IMR-90 (cell line): ENCODE results near the gene KCNMA1. TPM values are rescaled to one million over a fixed set of nuclear protein-coding genes. Genes with fewer than 3 reads are reported as not detected.

Source experiments
- ATAC-seq: fragments of 200-7000 bp; cut with Tn5 transposase; 2 replicates; pipeline ENCODE4 v1.9.1; 2020; ENCODE audit warnings: low read depth, mild to moderate bottlenecking, moderate library complexity
- BruUV-seq: library from RNA; stranded (reverse); fragments of 400-500 nt; replicated peaks from 2 replicates; lab custom pipeline; 2021; lab: Mats Ljungman, UMichigan
- CTCF ChIA-PET: fragments of 300-600 bp; formaldehyde crosslinking; extraction: SDS; loops from one replicate; lab custom pipeline; 2021; ENCODE audit warnings: antibody characterized with exemption; lab: Yijun Ruan, JAX
- POLR2A ChIA-PET: fragments of 300-600 bp; sonication (Branson Sonifier 250); formaldehyde crosslinking; loops from one replicate; lab custom pipeline; 2022; ENCODE audit warnings: antibody characterized with exemption; ENCODE audit not compliant: unreplicated experiment; lab: Charles Lee
- DNase-seq: peaks from one replicate; pipeline ENCODE4 v3.0.0; 2013
- H2AFZ ChIP-seq: replicated peaks from 2 replicates; pipeline ENCODE3; 2013; ENCODE audit warnings: low read length, mild to moderate bottlenecking; ENCODE audit not compliant: poor library complexity
- H2AK5ac ChIP-seq: 2 replicates; pipeline ENCODE4 v1.6.1; 2013; ENCODE audit warnings: low read depth, low read length, inconsistent platforms
- H2AK9ac ChIP-seq: replicated peaks from 2 replicates; pipeline ENCODE3; 2013; ENCODE audit warnings: mild to moderate bottlenecking, low read depth, low read length, moderate library complexity; ENCODE audit not compliant: poor library complexity
- H2BK120ac ChIP-seq: 2 replicates; pipeline ENCODE4 v1.6.1; 2013; ENCODE audit warnings: low read depth, low read length, inconsistent platforms
- H2BK15ac ChIP-seq: 3 replicates; pipeline ENCODE4 v1.6.1; 2013; ENCODE audit warnings: low read depth, low read length, inconsistent platforms
- H2BK20ac ChIP-seq: 2 replicates; pipeline ENCODE4 v1.6.1; 2013; ENCODE audit warnings: low read depth, mild to moderate bottlenecking, inconsistent platforms, low read length, moderate library complexity
- H2BK5ac ChIP-seq: 2 replicates; pipeline ENCODE4 v1.6.1; 2013; ENCODE audit warnings: mild to moderate bottlenecking, low read depth, low read length, inconsistent platforms; ENCODE audit not compliant: poor library complexity, severe bottlenecking
- H3K14ac ChIP-seq: replicated peaks from 2 replicates; pipeline ENCODE4 v1.6.1; 2013; ENCODE audit warnings: low read depth, low read length, inconsistent platforms
- H3K18ac ChIP-seq: 2 replicates; pipeline ENCODE4 v1.6.1; 2013; ENCODE audit warnings: low read depth, low read length, control low read depth
- H3K23ac ChIP-seq: 2 replicates; pipeline ENCODE4 v1.6.1; 2013; ENCODE audit warnings: low read depth, low read length, inconsistent platforms
- H3K27ac ChIP-seq: 2 replicates; pipeline ENCODE4 v1.5.1; 2013; ENCODE audit warnings: mild to moderate bottlenecking, control low read depth, low read length; ENCODE audit not compliant: insufficient read depth
- H3K27me3 ChIP-seq: 2 replicates; pipeline ENCODE4 v1.6.1; 2013; ENCODE audit warnings: low read length; ENCODE audit not compliant: control insufficient read depth, insufficient read depth
- H3K36me3 ChIP-seq: 2 replicates; pipeline ENCODE4 v1.6.1; 2013; ENCODE audit warnings: low read length, mixed read lengths; ENCODE audit not compliant: control insufficient read depth, insufficient read depth
- H3K4ac ChIP-seq: 2 replicates; pipeline ENCODE4 v1.6.1; 2013; ENCODE audit warnings: low read depth, low read length, inconsistent platforms
- H3K4me1 ChIP-seq: 2 replicates; pipeline ENCODE4 v1.6.1; 2013; ENCODE audit warnings: low read length, mixed read lengths; ENCODE audit not compliant: control insufficient read depth, insufficient read depth
- H3K4me2 ChIP-seq: 2 replicates; pipeline ENCODE4 v1.6.1; 2013; ENCODE audit warnings: low read depth, mild to moderate bottlenecking, control low read depth, low read length, moderate library complexity
- H3K4me3 ChIP-seq: 2 replicates; pipeline ENCODE4 v1.5.1; 2013; ENCODE audit warnings: low read depth, mild to moderate bottlenecking, control low read depth, low read length, moderate library complexity; ENCODE audit not compliant: insufficient read depth
- H3K56ac ChIP-seq: 2 replicates; pipeline ENCODE4 v1.6.1; 2013; ENCODE audit warnings: low read length, inconsistent platforms; ENCODE audit not compliant: insufficient read depth; ENCODE audit errors: extremely low read depth
- H3K79me1 ChIP-seq, 2 experiments: 2 replicates each; pipeline ENCODE4 v1.6.1; 2013; ENCODE audit warnings: low read length in 2 of 2, inconsistent platforms in 1 of 2, low read depth in 1 of 2
- H3K9ac ChIP-seq: 2 replicates; pipeline ENCODE4 v1.6.1; 2013; ENCODE audit warnings: low read depth, low read length, control low read depth
- H3K9me1 ChIP-seq: 2 replicates; pipeline ENCODE4 v1.6.1; 2013; ENCODE audit warnings: low read length, inconsistent platforms; ENCODE audit not compliant: insufficient read depth
- H3K9me3 ChIP-seq: 2 replicates; pipeline ENCODE4 v1.6.1; 2013; ENCODE audit warnings: low read length; ENCODE audit not compliant: control insufficient read depth, insufficient read depth
- H4K20me1 ChIP-seq: 2 replicates; pipeline ENCODE4 v1.6.1; 2013; ENCODE audit warnings: low read length, inconsistent platforms; ENCODE audit not compliant: insufficient read depth
- H4K5ac ChIP-seq: 2 replicates; pipeline ENCODE4 v1.6.1; 2013; ENCODE audit warnings: mild to moderate bottlenecking, low read depth, low read length, control low read depth
- H4K8ac ChIP-seq, 2 experiments: 2 replicates each; pipeline ENCODE4 v1.6.1; 2013; ENCODE audit warnings: low read depth in 2 of 2, low read length in 2 of 2, control low read depth in 1 of 2, inconsistent platforms in 1 of 2
- H4K91ac ChIP-seq: 2 replicates; pipeline ENCODE4 v1.6.1; 2013; ENCODE audit warnings: low read depth, low read length, inconsistent platforms; ENCODE audit not compliant: insufficient read depth
- BHLHE40 ChIP-seq: fragments of 150-350 bp; IDR thresholded peaks from 2 replicates; pipeline ENCODE4 v1.6.1; 2016; ENCODE audit warnings: mild to moderate bottlenecking, low read depth, low read length
- CHD1 ChIP-seq: IDR thresholded peaks from 2 replicates; pipeline ENCODE4 v1.6.1; 2012; ENCODE audit warnings: low read depth, low read length, improper control_type of control experiment
- FOS ChIP-seq: fragments of 150-350 bp; IDR thresholded peaks from 2 replicates; pipeline ENCODE4 v1.6.1; 2016; ENCODE audit warnings: low read depth, low read length
- MAFK ChIP-seq: IDR thresholded peaks from 2 replicates; pipeline ENCODE4 v1.6.1; 2012; ENCODE audit warnings: low read depth, low read length, improper control_type of control experiment
- MAZ ChIP-seq: IDR thresholded peaks from 2 replicates; pipeline ENCODE4 v1.6.1; 2012; ENCODE audit warnings: low read depth, mild to moderate bottlenecking, low read length, improper control_type of control experiment, moderate library complexity, borderline replicate concordance
- MXI1 ChIP-seq: IDR thresholded peaks from 2 replicates; pipeline ENCODE4 v1.6.1; 2012; ENCODE audit warnings: low read depth, mild to moderate bottlenecking, low read length, moderate library complexity, borderline replicate concordance
- NFE2L2 ChIP-seq: fragments of 150-350 bp; IDR thresholded peaks from 2 replicates; pipeline ENCODE4 v1.6.1; 2016; ENCODE audit warnings: low read depth, mild to moderate bottlenecking, low read length
- POLR2A ChIP-seq: IDR thresholded peaks from 2 replicates; pipeline ENCODE4 v1.6.1; 2012; ENCODE audit warnings: mild to moderate bottlenecking, low read depth, low read length
- RAD21 ChIP-seq: IDR thresholded peaks from 2 replicates; pipeline ENCODE4 v1.6.1; 2012; ENCODE audit warnings: low read length, improper control_type of control experiment
- RCOR1 ChIP-seq: IDR thresholded peaks from 2 replicates; pipeline ENCODE4 v1.6.1; 2012; ENCODE audit warnings: mild to moderate bottlenecking, low read length, improper control_type of control experiment; ENCODE audit not compliant: insufficient replicate concordance
- RFX5 ChIP-seq: IDR thresholded peaks from 2 replicates; pipeline ENCODE4 v1.8.0; 2012; ENCODE audit warnings: low read depth, mild to moderate bottlenecking, low read length, moderate library complexity
- SMC3 ChIP-seq: fragments of 150-350 bp; IDR thresholded peaks from 2 replicates; pipeline ENCODE4 v1.6.1; 2016; ENCODE audit warnings: low read depth, mild to moderate bottlenecking, antibody characterized with exemption, low read length, moderate library complexity
- WGBS, 2 experiments: methylation state at CpG; one replicate each; pipeline versions ENCODE4 v1.1.5 to v1.1.7; 2013; ENCODE audit warnings: missing lambda C conversion rate in 2 of 2; ENCODE audit not compliant: insufficient read length in 1 of 2; ENCODE audit errors: extremely low coverage in 2 of 2; 5-methylcytosine and 5-hydroxymethylcytosine counted together
- dilution Hi-C: fragments of 300-500 bp; cut with HindIII; formaldehyde crosslinking; loops from one replicate; pipeline ENCODE4 v1.14.3; 2018; ENCODE audit warnings: low sequenced_read_pairs; ENCODE audit not compliant: unreplicated experiment
- in situ Hi-C: fragments of 300-500 bp; cut with MboI; formaldehyde crosslinking; loops from 3 replicates; pipeline ENCODE4 v1.14.3; 2019; ENCODE audit warnings: low sequenced_read_pairs, inconsistent platforms, mixed read lengths
- intact Hi-C: fragments of 100-400 bp; cut with micrococcal nuclease; formaldehyde crosslinking; loops from 2 replicates; pipeline ENCODE4 v1.10.0; 2022
- polyA plus RNA-seq, 3 experiments: library from polyadenylated mRNA; depleted of rRNA; stranded (reverse); fragments of >200 nt; gene quantifications; 2 replicates each; pipeline ENCODE4 v1.2.3, GENCODE V29; 2012; ENCODE audit warnings: low replicate concordance in 1 of 3
- total RNA-seq: library from RNA; depleted of rRNA; stranded (reverse); fragments of >200 nt; gene quantifications from 2 replicates; pipeline ENCODE4 v1.2.3, GENCODE V29; 2012
- TF ChIP-seq, protein P1 (sequence below): conservative IDR thresholded peaks from 2 replicates; pipeline ENCODE4 v1.5.1; 2012; ENCODE audit warnings: mild to moderate bottlenecking, low read depth, low read length, improper control_type of control experiment
- TF ChIP-seq, protein P2 (sequence below): fragments of 150-350 bp; IDR thresholded peaks from 2 replicates; pipeline ENCODE4 v1.6.1; 2016; ENCODE audit warnings: low read depth, mild to moderate bottlenecking, low read length, moderate library complexity, borderline replicate concordance
- TF ChIP-seq, protein P3 (sequence below): fragments of 150-350 bp; IDR thresholded peaks from 2 replicates; pipeline ENCODE4 v1.6.1; 2017; ENCODE audit warnings: mild to moderate bottlenecking, antibody characterized with exemption, low read length, low read depth

Gene KCNMA1
- total and polyA plus RNA-seq, 2 of the 4 experiments (the other 2 are of a cell fraction): 25.6 to 29.6 TPM

DNA sequence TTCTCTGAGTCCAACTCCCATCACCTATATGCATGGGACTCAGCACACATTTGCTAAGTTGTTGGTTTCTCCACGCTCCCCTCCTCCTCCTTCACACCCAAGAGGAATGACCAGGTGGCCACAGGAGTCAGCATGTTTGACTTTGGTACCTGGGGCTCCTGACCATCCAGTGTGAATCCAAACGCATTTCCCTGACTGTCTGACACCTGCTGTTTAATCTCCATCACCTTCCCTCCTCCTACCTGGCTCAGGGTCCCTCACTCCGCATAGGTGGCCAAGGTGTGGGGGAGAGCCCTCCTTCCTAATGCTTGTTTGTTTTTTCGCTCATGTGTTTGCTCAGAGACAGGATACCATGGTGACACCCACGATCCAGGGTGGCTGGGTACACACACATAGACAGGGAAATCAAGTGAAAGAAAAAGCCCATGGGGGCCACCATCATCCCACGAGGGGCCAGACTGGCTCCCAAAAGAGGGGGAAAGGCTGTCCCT, 194.9 kb downstream of the KCNMA1 start:
- TF ChIP-seq SMC3: no peak
- TF ChIP-seq, protein P1, sequence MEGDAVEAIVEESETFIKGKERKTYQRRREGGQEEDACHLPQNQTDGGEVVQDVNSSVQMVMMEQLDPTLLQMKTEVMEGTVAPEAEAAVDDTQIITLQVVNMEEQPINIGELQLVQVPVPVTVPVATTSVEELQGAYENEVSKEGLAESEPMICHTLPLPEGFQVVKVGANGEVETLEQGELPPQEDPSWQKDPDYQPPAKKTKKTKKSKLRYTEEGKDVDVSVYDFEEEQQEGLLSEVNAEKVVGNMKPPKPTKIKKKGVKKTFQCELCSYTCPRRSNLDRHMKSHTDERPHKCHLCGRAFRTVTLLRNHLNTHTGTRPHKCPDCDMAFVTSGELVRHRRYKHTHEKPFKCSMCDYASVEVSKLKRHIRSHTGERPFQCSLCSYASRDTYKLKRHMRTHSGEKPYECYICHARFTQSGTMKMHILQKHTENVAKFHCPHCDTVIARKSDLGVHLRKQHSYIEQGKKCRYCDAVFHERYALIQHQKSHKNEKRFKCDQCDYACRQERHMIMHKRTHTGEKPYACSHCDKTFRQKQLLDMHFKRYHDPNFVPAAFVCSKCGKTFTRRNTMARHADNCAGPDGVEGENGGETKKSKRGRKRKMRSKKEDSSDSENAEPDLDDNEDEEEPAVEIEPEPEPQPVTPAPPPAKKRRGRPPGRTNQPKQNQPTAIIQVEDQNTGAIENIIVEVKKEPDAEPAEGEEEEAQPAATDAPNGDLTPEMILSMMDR: no peak
- no peak for TF ChIP-seq RCOR1
- no peak for TF ChIP-seq CHD1
- TF ChIP-seq RFX5: no peak
- no peak for TF ChIP-seq MAZ
- TF ChIP-seq NFE2L2: no peak
- TF ChIP-seq, protein P2, sequence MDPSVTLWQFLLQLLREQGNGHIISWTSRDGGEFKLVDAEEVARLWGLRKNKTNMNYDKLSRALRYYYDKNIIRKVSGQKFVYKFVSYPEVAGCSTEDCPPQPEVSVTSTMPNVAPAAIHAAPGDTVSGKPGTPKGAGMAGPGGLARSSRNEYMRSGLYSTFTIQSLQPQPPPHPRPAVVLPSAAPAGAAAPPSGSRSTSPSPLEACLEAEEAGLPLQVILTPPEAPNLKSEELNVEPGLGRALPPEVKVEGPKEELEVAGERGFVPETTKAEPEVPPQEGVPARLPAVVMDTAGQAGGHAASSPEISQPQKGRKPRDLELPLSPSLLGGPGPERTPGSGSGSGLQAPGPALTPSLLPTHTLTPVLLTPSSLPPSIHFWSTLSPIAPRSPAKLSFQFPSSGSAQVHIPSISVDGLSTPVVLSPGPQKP: no peak
- no peak for TF ChIP-seq MAFK
- TF ChIP-seq RAD21: no peak
- TF ChIP-seq BHLHE40: no peak
- no peak for TF ChIP-seq FOS
- TF ChIP-seq, protein P3, sequence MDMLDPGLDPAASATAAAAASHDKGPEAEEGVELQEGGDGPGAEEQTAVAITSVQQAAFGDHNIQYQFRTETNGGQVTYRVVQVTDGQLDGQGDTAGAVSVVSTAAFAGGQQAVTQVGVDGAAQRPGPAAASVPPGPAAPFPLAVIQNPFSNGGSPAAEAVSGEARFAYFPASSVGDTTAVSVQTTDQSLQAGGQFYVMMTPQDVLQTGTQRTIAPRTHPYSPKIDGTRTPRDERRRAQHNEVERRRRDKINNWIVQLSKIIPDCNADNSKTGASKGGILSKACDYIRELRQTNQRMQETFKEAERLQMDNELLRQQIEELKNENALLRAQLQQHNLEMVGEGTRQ: no peak
- TF ChIP-seq MXI1: no peak
- TF ChIP-seq POLR2A: no peak
- H3K9ac ChIP-seq: no peak overlapping the region
- H2AK9ac ChIP-seq: no peak overlapping the region
- no peak overlapping the region for H3K14ac ChIP-seq
- no peaks in the 10 kb centered on the region; a peak in 1 of 4 replicates for H3K79me1 ChIP-seq
- no peaks in the 10 kb centered on the region for H3K9me3 ChIP-seq
- dilution Hi-C loops: no loop called here
- DNase-seq (no peak), ATAC-seq (no peak)
- no peak overlapping the region for H3K27ac ChIP-seq
- H3K56ac ChIP-seq: no peak overlapping the region
- H2BK120ac ChIP-seq: no peak overlapping the region
- no peak overlapping the region for H2AFZ ChIP-seq
- in situ Hi-C loops: no loop called here
- 0 out of 2 replicates have a peak, but pooled peaks cover 4% of the 10 kb centered on the region for H3K9me1 ChIP-seq
- BruUV-seq: no TSS peak
- H3K36me3 ChIP-seq: no peaks in the 10 kb centered on the region
- no peak overlapping the region for H3K4ac ChIP-seq
- H4K5ac ChIP-seq: no peak overlapping the region
- WGBS, 2 experiments: 86% methylated on average over 1 of the region's 6 CpGs; no CpG with 5 or more reads in 1 of the 2 experiments
- no peak overlapping the region for H3K18ac ChIP-seq
- no peak overlapping the region; the same call in 2 of the 3 replicates for H2BK15ac ChIP-seq
- H3K27me3 ChIP-seq: no peaks in the 10 kb centered on the region
- H2BK20ac ChIP-seq: no peak overlapping the region
- H4K91ac ChIP-seq: no peak overlapping the region
- H4K8ac ChIP-seq: no peak overlapping the region
- H2BK5ac ChIP-seq: no peak overlapping the region
- ChIA-PET CTCF (no interaction called here), POLR2A (no interaction called here)
- H3K23ac ChIP-seq: no peak overlapping the region
- H3K4me1 ChIP-seq: peaks cover 2% of the 10 kb centered on the region; the same call in 1 of the 2 replicates
- H3K4me3 ChIP-seq: no peak overlapping the region
- intact Hi-C loops: no loop called here
- H4K20me1 ChIP-seq: no peaks in the 10 kb centered on the region
- H3K4me2 ChIP-seq: no peak overlapping the region
- H2AK5ac ChIP-seq: no peak overlapping the region
